Activated CD8-positive, alpha-beta T cell treated with anti-CD3 and anti-CD28 coated beads for 36 hours (primary cell): ENCODE measurements around the gene RNLS. TPM values are rescaled to one million over a fixed set of nuclear protein-coding genes. Genes with fewer than 3 reads are reported as not detected.

Source experiments
- ATAC-seq: fragments of 200-7000 bp; cut with Tn5 transposase; one replicate; pipeline ENCODE4 v1.10.0; 2021; ENCODE audit warnings: mild to moderate bottlenecking, moderate library complexity
- CTCF ChIA-PET: fragments of 350-600 bp; sonication (Branson Sonifier 250); formaldehyde crosslinking; loops from one replicate; lab custom pipeline; 2021; ENCODE audit warnings: antibody characterized with exemption; lab: Charles Lee
- POLR2A ChIA-PET: fragments of 350-600 bp; sonication (Branson Sonifier 250); formaldehyde crosslinking; loops from one replicate; lab custom pipeline; 2021; ENCODE audit warnings: antibody characterized with exemption; lab: Charles Lee
- DNase-seq: peaks from one replicate; pipeline ENCODE4 v3.0.0-alpha.2; 2020
- H3K27ac Mint-ChIP-seq: one replicate; pipeline ENCODE4 v1.8.0; 2021; ENCODE audit warnings: mild to moderate bottlenecking, mixed read lengths
- H3K27me3 Mint-ChIP-seq: one replicate; pipeline ENCODE4 v1.8.0; 2021; ENCODE audit warnings: mixed read lengths
- H3K36me3 Mint-ChIP-seq: one replicate; pipeline ENCODE4 v1.8.0; 2021; ENCODE audit warnings: low read depth, mixed read lengths
- H3K4me1 Mint-ChIP-seq: one replicate; pipeline ENCODE4 v1.8.0; 2021; ENCODE audit warnings: low read depth, mixed read lengths
- H3K4me3 Mint-ChIP-seq: one replicate; pipeline ENCODE4 v1.8.0; 2021; ENCODE audit warnings: mild to moderate bottlenecking, moderate library complexity, mixed read lengths
- H3K9me3 Mint-ChIP-seq: one replicate; pipeline ENCODE4 v1.8.0; 2021; ENCODE audit warnings: mixed read lengths
- CTCF ChIP-seq: fragments of 200-600 bp; IDR thresholded peaks from one replicate; pipeline ENCODE4 v1.8.0; 2022; ENCODE audit warnings: antibody characterized with exemption, mild to moderate bottlenecking
- intact Hi-C: fragments of 100-400 bp; cut with micrococcal nuclease; formaldehyde crosslinking; loops from one replicate; pipeline ENCODE4 v1.10.0; 2022
- total RNA-seq, 2 experiments: library from RNA; stranded (reverse); gene quantifications; one replicate each; pipeline ENCODE4 v1.2.3, GENCODE V29; 2021

The RNLS gene
- total RNA-seq, 2 experiments from 2014 or later = 4.5 TPM

GRCh38 chr10:88404133-88404532 lies 179.0 kb downstream of the RNLS start:
- no peak for DNase-seq
- CTCF ChIA-PET = interaction anchor here (4.5 kb wide), 1 partner anchor 15 kb away, joined by 22 read pairs; no protein-coding TSS in a partner anchor
- no peak for ATAC-seq
- no peak overlapping the region for H3K4me3 Mint-ChIP-seq
- H3K4me1 Mint-ChIP-seq = peaks cover 15% of the 10 kb centered on the region
- peaks cover 4% of the 10 kb centered on the region for H3K9me3 Mint-ChIP-seq
- intact Hi-C loops = no loop called here
- no peaks in the 10 kb centered on the region for H3K27me3 Mint-ChIP-seq
- no peak for TF ChIP-seq CTCF
- H3K27ac Mint-ChIP-seq = no peak overlapping the region
- POLR2A ChIA-PET = interaction anchor here (0.9 kb wide), 1 partner anchor 85 kb away, joined by 3 read pairs; no protein-coding TSS in a partner anchor
- no peaks in the 10 kb centered on the region for H3K36me3 Mint-ChIP-seq

GRCh38 chr10:88401671-88402347 lies 181.3 kb downstream of the RNLS start:
- DNase-seq = no peak
- H3K4me3 Mint-ChIP-seq = no peak overlapping the region
- H3K27me3 Mint-ChIP-seq = no peaks in the 10 kb centered on the region
- H3K9me3 Mint-ChIP-seq = peaks cover 9% of the 10 kb centered on the region
- no peak overlapping the region for H3K27ac Mint-ChIP-seq
- ATAC-seq = peak; percentile 64
- intact Hi-C loops = no loop called here
- peaks cover 13% of the 10 kb centered on the region for H3K4me1 Mint-ChIP-seq
- ChIA-PET CTCF (interaction anchor here (4.5 kb wide), 1 partner anchor 13 kb away, joined by 22 read pairs; no protein-coding TSS in a partner anchor), POLR2A (no interaction called here)
- H3K36me3 Mint-ChIP-seq = no peaks in the 10 kb centered on the region
- TF ChIP-seq CTCF = peak; percentile 39

GRCh38 chr10:88399240-88399639 lies 183.9 kb downstream of the RNLS start:
- Mint-ChIP-seq H3K4me1 (peaks cover 13% of the 10 kb centered on the region), H3K27me3 (no peaks in the 10 kb centered on the region), H3K27ac (no peak overlapping the region), H3K4me3 (no peak overlapping the region), H3K36me3 (peaks cover 5% of the 10 kb centered on the region), H3K9me3 (peaks cover 12% of the 10 kb centered on the region)
- intact Hi-C loops = no loop called here
- ChIA-PET POLR2A (no interaction called here), CTCF (no interaction called here)
- no peak for DNase-seq
- no peak for ATAC-seq
- TF ChIP-seq CTCF = no peak

- POLR2A ChIA-PET = interaction anchor here (0.5 kb wide), 1 partner anchor 24 kb away, joined by 3 read pairs; no protein-coding TSS in a partner anchor
- intact Hi-C loops = no loop called here
- DNase-seq (no peak), ATAC-seq (no peak)
- CTCF ChIA-PET = no interaction called here
- H3K4me3 Mint-ChIP-seq = no peak overlapping the region
- peaks cover 12% of the 10 kb centered on the region for H3K9me3 Mint-ChIP-seq
- peaks cover 15% of the 10 kb centered on the region for H3K4me1 Mint-ChIP-seq
- TF ChIP-seq CTCF = no peak
- peaks cover 8% of the 10 kb centered on the region for H3K36me3 Mint-ChIP-seq
- H3K27me3 Mint-ChIP-seq = no peaks in the 10 kb centered on the region
- H3K27ac Mint-ChIP-seq = no peak overlapping the region
These were observed 187.4 kb downstream of the RNLS start for GRCh38 chr10:88395677-88396076.

- no peak for TF ChIP-seq CTCF
- ATAC-seq = peak; percentile 89
- peaks cover 8% of the 10 kb centered on the region for H3K36me3 Mint-ChIP-seq
- H3K4me1 Mint-ChIP-seq = peaks cover 18% of the 10 kb centered on the region
- peaks cover 9% of the 10 kb centered on the region for H3K9me3 Mint-ChIP-seq
- intact Hi-C loops = no loop called here
- H3K27ac Mint-ChIP-seq = no peak overlapping the region
- POLR2A ChIA-PET = interaction anchor here (0.7 kb wide), 1 partner anchor 15 kb away, joined by 3 read pairs; no protein-coding TSS in a partner anchor
- DNase-seq = peak; percentile 15
- no peak overlapping the region for H3K4me3 Mint-ChIP-seq
- CTCF ChIA-PET = interaction anchor here (0.9 to 1.1 kb wide), 3 partner anchors 301 to 547 kb away, joined by 3 to 4 read pairs (median 3); no protein-coding TSS in a partner anchor
- no peaks in the 10 kb centered on the region for H3K27me3 Mint-ChIP-seq
These were observed 190.9 kb downstream of the RNLS start for GRCh38 chr10:88392222-88392621.
